ENCODE data around the gene NUTM2B.
"Not testable (repeated sequence)": the region's sequence is repeated elsewhere in the genome, so short reads cannot be mapped to it uniquely, and the experiment has no call there.

DNA sequence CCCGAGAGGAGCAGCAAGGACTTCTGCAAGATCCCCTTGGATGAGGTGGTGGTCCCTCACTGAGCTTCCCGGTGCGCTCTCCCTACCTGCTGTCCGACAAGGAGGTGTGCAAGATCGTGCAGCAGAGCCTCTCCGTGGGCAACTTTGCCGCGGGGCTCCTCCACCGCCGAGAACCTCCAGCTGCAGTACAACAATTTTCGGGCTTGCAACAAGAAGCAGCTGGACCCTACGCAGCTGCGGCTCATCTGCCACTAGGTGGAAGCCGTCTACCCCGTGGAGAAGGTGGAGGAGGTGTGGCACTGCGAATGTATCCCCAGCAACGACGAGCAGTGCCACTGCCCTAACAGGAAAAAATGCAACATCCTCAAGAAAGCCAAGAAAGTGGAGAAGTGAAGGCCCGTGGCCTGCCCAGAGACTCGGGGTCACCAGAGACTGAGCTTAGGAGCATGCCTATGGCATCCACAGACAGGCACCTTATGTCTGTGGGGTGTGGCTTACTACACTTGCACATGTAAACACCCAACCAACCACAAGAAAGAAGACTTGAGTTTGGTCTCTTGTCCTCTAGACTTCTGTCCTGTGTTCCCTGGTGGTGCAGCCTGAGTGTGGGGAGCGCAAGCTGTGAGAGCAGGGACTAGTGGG is 17.9 kb upstream of the NUTM2B start:
- TF ChIP-seq, protein P1, sequence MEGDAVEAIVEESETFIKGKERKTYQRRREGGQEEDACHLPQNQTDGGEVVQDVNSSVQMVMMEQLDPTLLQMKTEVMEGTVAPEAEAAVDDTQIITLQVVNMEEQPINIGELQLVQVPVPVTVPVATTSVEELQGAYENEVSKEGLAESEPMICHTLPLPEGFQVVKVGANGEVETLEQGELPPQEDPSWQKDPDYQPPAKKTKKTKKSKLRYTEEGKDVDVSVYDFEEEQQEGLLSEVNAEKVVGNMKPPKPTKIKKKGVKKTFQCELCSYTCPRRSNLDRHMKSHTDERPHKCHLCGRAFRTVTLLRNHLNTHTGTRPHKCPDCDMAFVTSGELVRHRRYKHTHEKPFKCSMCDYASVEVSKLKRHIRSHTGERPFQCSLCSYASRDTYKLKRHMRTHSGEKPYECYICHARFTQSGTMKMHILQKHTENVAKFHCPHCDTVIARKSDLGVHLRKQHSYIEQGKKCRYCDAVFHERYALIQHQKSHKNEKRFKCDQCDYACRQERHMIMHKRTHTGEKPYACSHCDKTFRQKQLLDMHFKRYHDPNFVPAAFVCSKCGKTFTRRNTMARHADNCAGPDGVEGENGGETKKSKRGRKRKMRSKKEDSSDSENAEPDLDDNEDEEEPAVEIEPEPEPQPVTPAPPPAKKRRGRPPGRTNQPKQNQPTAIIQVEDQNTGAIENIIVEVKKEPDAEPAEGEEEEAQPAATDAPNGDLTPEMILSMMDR (IDR thresholded peaks at IDR 0.05), result not testable (repeated sequence)
- not testable (repeated sequence) for TF ChIP-seq POLR2A (IDR thresholded peaks at IDR 0.05; ENCODE audit: low read depth)

All from esophagus muscularis mucosa (tissue), 3 donors.